ENCODE data around the gene HIPK3.
"Not testable (repeated sequence)": the region's sequence is repeated elsewhere in the genome, so short reads cannot be mapped to it uniquely, and the experiment has no call there.

HIPK3 gene

DNA sequence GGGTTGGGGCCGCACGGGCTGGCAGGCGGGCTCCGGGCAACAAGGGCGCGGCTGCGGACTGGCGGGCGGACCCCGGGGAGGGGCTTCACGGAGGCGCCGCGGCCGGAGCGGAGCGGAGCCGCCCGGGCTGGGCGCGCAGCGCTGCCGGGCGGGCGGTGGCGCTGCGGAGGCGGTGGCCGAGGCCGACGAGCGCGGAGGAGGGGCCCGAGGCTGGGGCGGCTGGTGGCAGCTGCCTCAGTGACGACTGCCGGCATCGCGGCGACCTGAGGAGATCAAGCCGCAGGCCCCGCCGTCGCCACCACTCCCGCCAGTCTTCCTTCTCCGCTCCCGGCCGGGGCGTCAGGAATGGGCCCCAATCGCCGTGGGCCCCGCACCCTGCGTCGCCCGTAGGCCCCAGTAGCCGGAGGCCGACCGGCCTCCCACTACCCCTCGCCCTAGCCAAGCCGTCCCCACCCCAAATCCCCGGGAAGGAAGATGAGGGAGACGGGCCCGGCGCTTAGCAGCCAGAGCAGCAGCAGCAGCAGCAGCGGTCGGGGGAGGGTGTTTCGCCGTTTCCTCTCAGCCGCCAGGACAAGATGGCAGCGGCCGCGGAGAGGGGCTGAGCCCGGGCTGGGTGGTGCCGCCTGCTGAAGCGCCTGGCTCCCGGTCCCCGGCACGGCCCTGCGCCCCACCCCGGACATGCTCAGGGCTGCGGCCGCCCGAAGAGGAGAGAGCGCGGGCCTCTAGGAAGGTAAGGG, at the start of gene HIPK3:
HIPK3 (plus strand) TSS at position 222 of the 737 bp plus-strand sequence.
- DNase-seq, result peak; percentile 57

GRCh38 chr11:33207408-33207985, 49.7 kb upstream of the HIPK3 start:
- DNase-seq, result no peak

DNA sequence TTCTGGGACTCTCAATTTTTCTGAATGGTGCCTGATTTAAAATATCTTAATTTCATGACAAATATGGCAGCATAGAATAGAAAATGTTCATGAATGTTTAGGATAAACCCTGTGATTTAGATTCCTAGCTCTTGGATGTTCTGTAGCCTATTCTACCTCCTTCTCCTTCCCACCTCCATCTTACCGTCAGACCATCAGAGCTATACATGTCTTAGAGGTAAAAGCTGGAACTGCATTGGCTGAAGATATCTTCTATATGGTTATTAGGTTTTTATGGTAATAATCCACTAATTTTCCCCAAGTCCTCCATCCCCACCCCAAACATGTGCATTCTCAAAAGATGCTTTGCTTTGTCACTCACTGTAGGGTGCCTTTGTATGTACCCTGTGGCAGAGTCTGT, 49.0 kb upstream of the HIPK3 start:
- DNase-seq, result no peak

DNA sequence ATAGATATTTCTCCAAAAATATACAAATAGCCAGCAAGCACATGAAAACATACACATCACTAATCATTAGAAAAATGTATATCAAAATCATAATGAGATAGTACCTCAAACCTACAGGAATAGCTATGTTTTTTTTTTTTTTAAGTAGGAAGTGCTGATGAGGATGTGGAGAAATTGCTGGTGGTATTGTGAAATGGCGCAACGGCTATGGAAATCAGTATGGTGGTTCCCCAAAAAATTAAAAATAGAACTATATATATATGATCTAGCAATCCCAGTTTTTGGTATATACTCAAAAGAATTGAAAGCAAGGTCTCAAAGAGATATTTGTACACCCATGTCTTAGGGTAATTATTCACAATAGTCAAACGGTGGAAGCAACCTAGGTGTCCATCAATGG, 46.0 kb upstream of the HIPK3 start:
- DNase-seq, result no peak

DNA sequence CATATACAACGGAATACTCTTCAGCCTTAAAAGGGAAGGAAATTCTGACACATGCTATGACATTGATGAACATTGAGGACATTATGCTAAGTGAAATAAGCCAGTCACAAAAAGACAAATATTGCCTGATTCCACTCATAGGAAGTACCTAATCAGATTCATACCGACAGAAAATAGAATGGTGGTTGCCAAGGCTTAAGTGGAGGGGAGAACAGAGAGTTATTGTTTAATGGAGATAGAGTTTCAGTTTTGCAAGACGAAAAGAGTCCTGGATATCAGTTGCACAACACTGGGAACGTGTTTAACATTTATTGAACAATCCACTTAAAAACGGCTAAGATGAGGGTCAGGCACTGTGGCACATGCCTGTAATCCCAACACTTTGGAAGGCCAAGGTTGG, 45.6 kb upstream of the HIPK3 start:
- DNase-seq, result no peak

DNA sequence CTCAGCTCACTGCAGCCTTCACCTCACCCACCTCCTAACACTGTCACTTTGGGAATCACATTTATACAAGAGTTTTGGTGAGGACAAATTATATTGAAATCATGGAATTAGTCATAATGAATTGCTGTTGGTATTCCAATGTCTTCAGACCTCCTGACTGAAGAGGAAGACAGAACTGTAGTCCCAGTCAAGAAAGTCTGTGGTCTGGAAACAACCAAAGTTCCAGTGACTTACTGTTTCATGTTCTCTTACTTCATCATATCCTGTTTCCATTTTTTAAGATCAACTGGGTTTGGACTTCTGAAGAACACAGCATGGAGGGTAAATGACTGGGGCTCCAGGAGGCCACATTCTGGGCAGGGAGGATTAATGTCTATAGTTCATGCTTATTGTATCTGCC, 43.0 kb upstream of the HIPK3 start:
- DNase-seq, result no peak

- no peak for DNase-seq
Observed at GRCh38 chr11:33214767-33215166, 42.4 kb upstream of the HIPK3 start.

DNA sequence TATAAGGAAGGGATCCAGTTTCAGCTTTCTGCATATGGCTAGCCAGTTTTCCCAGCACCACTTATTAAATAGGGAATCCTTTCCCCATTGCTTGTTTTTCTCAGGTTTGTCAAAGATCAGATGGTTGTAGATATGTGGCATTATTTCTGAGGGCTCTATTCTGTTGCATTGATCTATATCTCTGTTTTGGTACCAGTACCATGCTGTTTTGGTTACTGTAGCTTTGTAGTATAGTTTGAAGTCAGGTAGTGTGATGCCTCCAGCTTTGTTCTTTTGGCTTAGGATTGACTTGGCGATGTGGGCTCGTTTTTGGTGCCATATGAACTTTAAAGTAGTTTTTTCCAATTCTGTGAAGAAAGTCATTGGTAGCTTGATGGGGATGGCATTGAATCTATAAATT, 40.5 kb upstream of the HIPK3 start:
- not testable (repeated sequence) for DNase-seq

DNA sequence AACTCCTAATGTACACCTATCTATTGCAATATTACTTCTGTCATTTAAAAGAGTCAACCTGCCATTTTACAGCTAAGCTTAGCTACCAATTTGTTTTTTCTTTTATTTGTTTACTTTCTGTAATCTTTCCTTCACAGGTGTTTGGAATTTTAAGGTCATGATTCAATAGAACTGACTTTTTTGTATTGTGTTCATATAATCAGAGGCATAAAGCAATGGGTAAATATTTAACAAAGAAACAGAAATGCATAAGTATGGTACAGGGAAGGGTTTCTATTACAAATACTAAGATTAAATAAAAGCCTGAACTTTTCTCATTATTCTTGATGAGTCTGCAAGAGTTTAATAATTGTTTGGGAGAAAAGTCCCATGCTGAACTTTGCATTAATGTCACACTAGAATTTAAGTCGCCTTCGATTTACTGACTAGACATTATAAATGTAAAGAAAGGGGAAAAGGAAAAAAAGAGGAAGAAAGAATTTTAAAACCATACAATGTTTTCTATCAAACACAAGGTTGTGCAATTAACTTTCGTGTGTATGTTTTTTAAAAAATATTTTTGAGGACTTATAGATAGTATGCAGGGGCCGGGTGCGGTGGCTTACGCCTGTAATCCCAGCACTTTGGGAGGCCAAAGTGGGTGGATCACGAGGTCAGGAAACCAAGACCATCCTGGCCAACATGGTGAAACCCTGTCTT, 35.0 kb upstream of the HIPK3 start:
- DNase-seq, result no peak

DNA sequence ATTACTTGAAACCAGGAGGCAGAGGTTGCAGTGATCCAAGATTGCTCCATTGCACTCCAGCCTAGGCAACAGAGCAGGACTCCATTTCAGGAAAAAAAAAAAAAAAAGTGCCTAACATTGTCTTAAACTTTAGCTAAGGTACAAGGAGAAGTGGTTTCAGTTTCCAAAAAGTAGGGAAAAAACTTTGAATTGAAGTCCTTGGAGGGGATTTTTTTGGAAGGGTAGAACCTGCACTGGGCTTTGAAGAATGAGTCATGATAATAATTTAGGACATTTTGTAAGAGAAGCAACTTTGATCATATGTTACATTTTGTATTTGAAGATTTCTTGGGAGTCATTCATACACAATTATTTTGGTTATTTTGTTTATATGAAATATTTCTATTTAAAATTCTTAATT, 31.8 kb upstream of the HIPK3 start:
- DNase-seq, result no peak

DNA sequence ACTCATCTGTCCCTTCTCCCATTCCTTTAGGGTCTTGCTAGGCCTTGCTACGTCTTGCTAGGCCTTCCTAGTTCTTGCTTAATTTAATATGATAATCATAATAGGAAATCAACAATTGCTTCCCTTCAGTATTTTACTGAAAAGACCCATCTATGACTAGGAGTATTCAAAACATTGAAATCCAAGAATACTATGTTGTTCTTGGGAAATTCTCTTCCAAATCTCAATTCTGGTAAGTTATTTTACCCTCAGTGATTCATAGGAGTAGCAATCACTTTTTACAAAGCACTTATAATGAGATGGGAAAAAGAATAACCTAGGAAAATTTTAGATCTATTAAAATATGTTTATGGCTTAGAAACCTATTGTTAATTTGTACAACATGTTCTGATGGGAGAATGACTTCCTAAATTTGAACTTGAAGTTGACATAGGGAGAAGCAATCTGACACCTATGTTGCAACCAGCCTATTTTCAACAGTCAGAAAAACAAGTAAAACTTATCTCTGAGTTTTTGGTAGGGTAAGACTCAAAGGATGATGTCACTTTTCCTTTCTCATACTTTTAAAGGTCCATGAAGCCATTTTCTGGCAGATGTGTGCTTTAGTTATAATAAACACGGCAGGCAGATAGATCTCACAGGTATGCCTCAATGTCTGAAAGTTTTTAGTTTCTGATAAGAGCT, 29.5 kb upstream of the HIPK3 start:
- DNase-seq, result no peak

GRCh38 chr11:33234397-33235190, 22.6 kb upstream of the HIPK3 start:
- no peak for DNase-seq

GRCh38 chr11:33237039-33237597, 20.1 kb upstream of the HIPK3 start:
- DNase-seq, result no peak

- DNase-seq, result no peak
Observed at GRCh38 chr11:33242575-33242974, 14.6 kb upstream of the HIPK3 start.

- DNase-seq, result not testable (repeated sequence)
Observed at GRCh38 chr11:33243654-33244053, 13.5 kb upstream of the HIPK3 start.

DNA sequence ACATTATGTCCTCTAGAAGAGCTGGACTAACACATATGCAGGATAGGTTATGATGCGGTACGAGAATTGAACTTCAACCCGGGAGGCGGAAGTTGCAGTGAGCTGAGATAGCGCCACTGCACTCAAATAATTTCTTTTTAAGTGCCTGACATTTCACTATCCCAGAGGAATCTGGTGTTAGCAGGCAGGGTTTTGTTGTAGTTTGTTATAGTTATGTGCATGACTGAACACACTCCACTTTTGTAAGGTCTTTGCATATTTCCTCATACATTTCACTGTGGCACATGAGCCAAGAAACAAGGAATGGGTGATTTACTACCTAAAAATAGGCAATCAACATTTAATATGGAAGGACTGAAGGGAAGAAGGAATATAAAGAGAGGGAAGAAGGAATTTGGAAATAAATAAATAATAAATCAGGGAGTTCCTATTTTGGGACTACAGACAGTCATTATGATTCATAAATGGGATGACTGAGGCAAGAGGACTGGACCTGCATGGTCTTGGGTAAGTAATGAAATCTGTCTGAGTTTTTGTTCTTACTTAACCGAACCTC, 8.7 kb upstream of the HIPK3 start:
- DNase-seq, result no peak

DNA sequence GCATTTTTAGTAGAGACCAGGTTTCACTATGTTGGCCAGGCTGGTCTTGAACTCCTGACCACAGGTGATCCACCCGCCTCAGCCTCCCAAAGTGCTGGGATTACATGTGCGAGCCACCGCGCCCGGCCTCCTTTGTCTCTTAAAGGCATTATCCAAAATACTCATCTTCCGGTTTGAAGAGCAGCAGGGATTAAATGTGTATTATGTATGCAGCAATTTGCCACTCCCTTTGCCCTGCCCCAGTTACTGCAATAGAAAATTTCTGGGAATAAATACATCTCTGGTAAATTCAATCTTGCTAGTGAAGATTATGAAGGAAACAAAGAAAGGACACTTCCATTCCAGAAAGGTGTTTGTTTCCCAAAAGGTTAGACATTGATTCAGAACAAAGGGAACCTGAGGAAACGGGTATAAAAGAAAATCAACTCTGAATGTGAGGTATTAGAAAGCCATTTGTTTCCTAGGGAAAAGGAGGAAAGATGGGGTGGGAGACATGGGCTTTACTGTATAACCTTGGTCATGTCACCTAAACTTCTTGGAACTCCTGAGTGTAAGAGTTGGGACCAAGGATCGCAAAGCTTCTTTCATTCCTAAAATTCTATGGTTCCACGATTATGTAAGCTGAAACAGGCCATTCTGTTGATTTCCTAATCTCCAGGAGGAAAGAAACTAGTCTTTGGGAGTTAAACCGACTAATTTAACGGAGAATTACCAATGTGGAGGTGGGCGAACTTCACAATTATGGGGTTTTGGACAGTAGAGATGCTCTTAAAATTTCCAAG, 959 bp upstream of the HIPK3 start:
- no peak for DNase-seq

DNA sequence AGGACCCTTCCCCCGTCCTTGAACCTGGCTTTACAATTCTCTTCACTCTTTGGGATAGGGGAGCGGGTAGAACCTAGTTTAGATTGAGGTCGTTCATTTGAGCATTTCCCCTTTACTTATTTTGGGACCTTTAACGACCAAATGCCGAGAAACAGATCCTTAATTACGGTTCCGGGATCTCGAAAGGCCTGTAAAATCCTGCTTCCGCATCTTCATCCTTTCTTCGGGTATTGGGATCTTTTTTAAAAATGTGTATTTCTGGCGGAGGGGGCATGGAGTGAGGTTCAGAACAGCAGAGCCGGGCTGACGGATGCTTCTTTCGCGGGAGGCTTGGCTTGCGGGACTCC, 395 bp upstream of the HIPK3 start:
- no peak for DNase-seq

GRCh38 chr11:33257897-33258630, 883 bp downstream of the HIPK3 start:
- peak; percentile 64 for DNase-seq

DNA sequence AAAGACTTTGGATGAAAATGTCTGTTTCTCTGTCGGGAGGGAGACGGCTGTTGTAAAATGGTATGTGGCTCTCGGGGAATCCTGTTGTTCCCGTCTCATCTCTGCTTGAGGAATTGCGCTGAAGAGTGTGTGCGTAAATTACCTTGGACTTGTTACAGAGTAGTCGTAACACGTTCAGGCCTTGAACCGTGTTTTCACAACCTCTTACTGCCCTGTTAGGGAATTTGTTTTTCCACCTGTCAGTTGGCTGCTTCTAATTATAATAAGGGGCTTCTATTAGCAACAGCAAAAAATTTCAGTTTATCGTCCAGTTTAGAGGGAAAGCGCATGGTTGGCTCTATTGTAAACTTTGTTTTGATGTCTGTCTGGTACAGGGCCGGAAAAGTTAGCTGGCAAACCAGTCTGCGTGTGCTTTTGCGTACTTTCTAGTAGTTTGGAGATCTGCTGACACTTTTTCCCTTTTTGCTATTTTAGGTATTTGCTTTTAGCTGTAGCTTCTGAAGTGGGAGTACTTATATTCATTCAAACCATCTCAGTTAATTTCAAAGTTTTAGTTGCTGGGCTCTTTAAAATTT, 1.5 kb downstream of the HIPK3 start:
- peak; percentile 64 for DNase-seq
